ENCODE measurements around the gene RTF2. TPM values are rescaled to one million over a fixed set of nuclear protein-coding genes. Genes with fewer than 3 reads are reported as not detected.

The RTF2 gene
- total RNA-seq, 1 donor from 2014 or later, result 71.2 TPM

DNA sequence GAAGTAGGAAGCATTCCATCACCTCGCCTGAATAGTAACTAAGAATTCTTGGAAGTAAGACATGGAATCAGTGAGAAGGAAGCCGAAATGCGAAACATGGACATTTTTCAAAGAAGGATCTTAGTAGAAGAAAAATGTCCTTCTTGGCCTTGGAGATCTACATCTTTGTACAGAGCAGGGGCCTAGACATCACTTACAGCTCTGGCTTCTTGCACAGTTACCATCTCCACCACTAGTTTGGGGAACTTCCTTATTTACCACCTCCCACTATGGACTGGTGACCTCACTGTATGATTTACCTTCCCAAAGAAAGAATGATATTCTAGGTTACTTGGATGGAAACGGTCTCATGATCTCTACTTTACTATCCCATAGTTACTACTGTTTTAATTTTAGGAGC, 40.6 kb upstream of the RTF2 start:
- H3K4me3 Mint-ChIP-seq, result no peak overlapping the region
- peaks cover 6% of the 10 kb centered on the region for H3K27me3 Mint-ChIP-seq
- no peak overlapping the region for H3K27ac Mint-ChIP-seq
- H3K36me3 Mint-ChIP-seq, result no peaks in the 10 kb centered on the region
- peaks cover 16% of the 10 kb centered on the region for H3K4me1 Mint-ChIP-seq (ENCODE audit: unreplicated experiment)
- no peaks in the 10 kb centered on the region for H3K9me3 Mint-ChIP-seq
- TF ChIP-seq, protein P1, sequence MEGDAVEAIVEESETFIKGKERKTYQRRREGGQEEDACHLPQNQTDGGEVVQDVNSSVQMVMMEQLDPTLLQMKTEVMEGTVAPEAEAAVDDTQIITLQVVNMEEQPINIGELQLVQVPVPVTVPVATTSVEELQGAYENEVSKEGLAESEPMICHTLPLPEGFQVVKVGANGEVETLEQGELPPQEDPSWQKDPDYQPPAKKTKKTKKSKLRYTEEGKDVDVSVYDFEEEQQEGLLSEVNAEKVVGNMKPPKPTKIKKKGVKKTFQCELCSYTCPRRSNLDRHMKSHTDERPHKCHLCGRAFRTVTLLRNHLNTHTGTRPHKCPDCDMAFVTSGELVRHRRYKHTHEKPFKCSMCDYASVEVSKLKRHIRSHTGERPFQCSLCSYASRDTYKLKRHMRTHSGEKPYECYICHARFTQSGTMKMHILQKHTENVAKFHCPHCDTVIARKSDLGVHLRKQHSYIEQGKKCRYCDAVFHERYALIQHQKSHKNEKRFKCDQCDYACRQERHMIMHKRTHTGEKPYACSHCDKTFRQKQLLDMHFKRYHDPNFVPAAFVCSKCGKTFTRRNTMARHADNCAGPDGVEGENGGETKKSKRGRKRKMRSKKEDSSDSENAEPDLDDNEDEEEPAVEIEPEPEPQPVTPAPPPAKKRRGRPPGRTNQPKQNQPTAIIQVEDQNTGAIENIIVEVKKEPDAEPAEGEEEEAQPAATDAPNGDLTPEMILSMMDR (conservative IDR thresholded peaks at IDR 0.05), result no peak
- DNase-seq (ENCODE audit: extremely low spot score, unreplicated experiment), result no peak

DNA sequence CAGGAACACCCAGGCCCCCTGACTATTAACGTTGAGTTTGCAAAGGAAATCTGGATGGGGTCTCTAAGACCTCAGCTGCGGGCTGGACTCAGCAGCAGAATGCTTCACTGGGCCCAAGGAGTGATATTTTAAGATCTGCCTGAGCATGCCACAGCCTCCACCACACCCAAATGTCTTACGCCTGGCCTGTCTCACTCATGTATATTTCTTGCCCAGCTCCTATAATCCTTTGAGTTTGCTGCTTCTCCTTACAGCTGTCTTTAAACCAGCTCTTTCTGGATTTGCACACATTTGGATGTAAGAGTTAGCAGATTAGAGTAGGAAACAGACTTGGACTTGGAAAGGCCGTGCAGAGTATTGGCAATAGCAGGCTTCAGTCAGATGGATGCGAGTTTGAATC, 40.0 kb upstream of the RTF2 start:
- Mint-ChIP-seq H3K27ac (no peak overlapping the region), H3K4me1 (ENCODE audit: unreplicated experiment) (peaks cover 16% of the 10 kb centered on the region), H3K27me3 (peaks cover 6% of the 10 kb centered on the region), H3K4me3 (no peak overlapping the region), H3K36me3 (no peaks in the 10 kb centered on the region), H3K9me3 (no peaks in the 10 kb centered on the region)
- DNase-seq (ENCODE audit: extremely low spot score, unreplicated experiment), result no peak
- TF ChIP-seq, protein P1 (conservative IDR thresholded peaks at IDR 0.05), result no peak

DNA sequence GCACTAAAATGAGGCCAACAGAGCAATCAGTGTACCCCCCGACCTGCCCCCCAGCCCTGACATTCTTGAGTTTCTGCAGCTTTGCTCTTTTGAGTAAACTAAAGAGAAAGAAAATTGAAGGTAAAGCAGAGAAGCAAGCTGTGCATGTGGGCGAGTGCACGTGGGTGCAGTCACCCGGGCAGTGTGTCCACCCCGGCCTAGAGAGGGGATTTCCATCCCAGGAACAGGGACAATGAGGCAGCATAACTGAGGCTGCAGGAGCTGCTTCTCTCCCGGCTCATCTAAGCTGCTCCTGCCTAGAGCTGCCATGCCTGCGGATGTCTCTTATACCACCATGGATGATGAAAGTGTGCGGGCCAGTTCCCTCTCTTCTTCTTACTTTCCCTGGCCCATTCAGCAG, 39.5 kb upstream of the RTF2 start:
- Mint-ChIP-seq H3K36me3 (no peaks in the 10 kb centered on the region), H3K4me3 (no peak overlapping the region), H3K27ac (no peak overlapping the region), H3K4me1 (ENCODE audit: unreplicated experiment) (peaks cover 16% of the 10 kb centered on the region), H3K27me3 (peaks cover 6% of the 10 kb centered on the region), H3K9me3 (no peaks in the 10 kb centered on the region)
- TF ChIP-seq, protein P1 (conservative IDR thresholded peaks at IDR 0.05), result no peak
- DNase-seq (ENCODE audit: extremely low spot score, unreplicated experiment), result no peak

DNA sequence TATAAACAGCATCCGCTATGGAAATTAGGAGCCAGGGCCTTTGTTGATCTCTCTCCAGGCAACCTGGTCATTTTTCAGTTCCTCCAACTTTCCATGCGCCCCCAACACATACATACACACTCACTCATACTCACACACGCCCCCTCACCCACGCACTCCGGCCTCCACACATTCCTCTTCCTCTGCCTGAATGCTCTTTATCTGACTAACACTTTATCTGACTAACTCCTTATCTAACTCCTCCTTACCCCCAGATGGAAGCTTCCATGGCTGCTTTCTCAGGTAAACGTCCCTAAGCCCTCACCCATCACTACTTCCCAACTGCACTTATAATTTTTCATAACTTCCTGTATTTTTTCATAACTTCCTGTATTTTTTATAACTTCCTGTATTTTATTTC, 38.9 kb upstream of the RTF2 start:
- no peak for DNase-seq (ENCODE audit: extremely low spot score, unreplicated experiment)
- no peaks in the 10 kb centered on the region for H3K36me3 Mint-ChIP-seq
- H3K4me3 Mint-ChIP-seq, result no peak overlapping the region
- no peak overlapping the region for H3K27ac Mint-ChIP-seq
- H3K9me3 Mint-ChIP-seq, result no peaks in the 10 kb centered on the region
- peaks cover 16% of the 10 kb centered on the region for H3K4me1 Mint-ChIP-seq (ENCODE audit: unreplicated experiment)
- TF ChIP-seq, protein P1 (conservative IDR thresholded peaks at IDR 0.05), result no peak
- peaks cover 6% of the 10 kb centered on the region for H3K27me3 Mint-ChIP-seq

DNA sequence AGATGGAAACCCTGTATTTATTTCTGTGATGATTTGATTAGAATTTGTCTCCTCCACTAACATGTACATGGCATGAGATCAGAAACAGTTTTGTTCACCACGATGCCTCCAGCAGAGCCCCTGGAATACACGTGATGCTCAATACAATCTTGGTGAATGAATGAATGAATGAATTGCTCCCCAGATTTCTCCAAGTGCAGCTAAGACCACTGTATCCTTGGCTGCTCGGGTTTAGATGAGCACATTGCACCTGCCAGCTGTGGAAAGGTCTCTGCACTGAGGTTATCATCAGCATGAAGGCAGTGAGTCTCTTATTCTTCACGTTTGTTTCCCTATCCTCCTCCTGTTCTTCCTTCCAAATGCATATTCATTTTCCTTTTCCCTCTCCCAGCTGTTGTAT, 38.5 kb upstream of the RTF2 start:
- Mint-ChIP-seq H3K4me1 (ENCODE audit: unreplicated experiment) (peaks cover 16% of the 10 kb centered on the region), H3K9me3 (no peaks in the 10 kb centered on the region), H3K4me3 (no peak overlapping the region), H3K36me3 (no peaks in the 10 kb centered on the region), H3K27me3 (peaks cover 6% of the 10 kb centered on the region), H3K27ac (no peak overlapping the region)
- TF ChIP-seq, protein P1 (conservative IDR thresholded peaks at IDR 0.05), result no peak
- no peak for DNase-seq (ENCODE audit: extremely low spot score, unreplicated experiment)

DNA sequence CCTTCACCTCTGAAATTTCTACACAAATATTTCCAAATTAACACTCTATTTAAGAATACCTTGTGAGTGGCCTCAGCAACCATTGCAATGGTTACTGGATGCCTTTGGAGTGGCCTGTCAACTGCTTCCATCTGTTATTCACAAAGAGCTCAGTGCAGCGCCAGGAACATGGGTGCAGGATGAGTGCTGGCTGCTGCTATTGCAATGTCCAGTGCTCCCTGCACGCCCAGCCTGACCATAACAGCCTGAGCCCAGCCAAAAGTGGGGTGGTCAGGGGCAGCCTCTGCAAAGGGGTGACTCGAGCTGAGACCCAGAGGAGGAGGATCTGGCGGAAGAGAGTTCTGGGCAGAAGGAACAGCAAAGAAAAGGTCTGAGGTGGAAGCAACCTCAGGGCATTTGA, 38.0 kb upstream of the RTF2 start:
- peaks cover 16% of the 10 kb centered on the region for H3K4me1 Mint-ChIP-seq (ENCODE audit: unreplicated experiment)
- no peak overlapping the region for H3K27ac Mint-ChIP-seq
- DNase-seq (ENCODE audit: extremely low spot score, unreplicated experiment), result no peak
- H3K36me3 Mint-ChIP-seq, result no peaks in the 10 kb centered on the region
- H3K9me3 Mint-ChIP-seq, result no peaks in the 10 kb centered on the region
- H3K27me3 Mint-ChIP-seq, result peaks cover 6% of the 10 kb centered on the region
- TF ChIP-seq, protein P1 (conservative IDR thresholded peaks at IDR 0.05), result no peak
- no peak overlapping the region for H3K4me3 Mint-ChIP-seq

Measured in type B pancreatic cell (in vitro differentiated cells).